GM19239 (cell line): ENCODE results near the gene WDR33.

ENCODE experiments used
- DNase-seq: peaks from one replicate; pipeline ENCODE4 v3.0.0; 2011; ENCODE audit warnings: low spot score; ENCODE audit not compliant: insufficient read length
- FAIRE-seq: peaks from 2 replicates; lab custom pipeline; 2011; peaks lifted over from hg19 to GRCh38; lab: Jason Lieb, UNC

WDR33 gene

GRCh38 chr2:127661072-127661649, 149.8 kb downstream of the WDR33 start:
- DNase-seq = no peak
- FAIRE-seq = no peak

- no peak for FAIRE-seq
- no peak for DNase-seq
Observed at GRCh38 chr2:127660291-127660578, 150.7 kb downstream of the WDR33 start.

DNA sequence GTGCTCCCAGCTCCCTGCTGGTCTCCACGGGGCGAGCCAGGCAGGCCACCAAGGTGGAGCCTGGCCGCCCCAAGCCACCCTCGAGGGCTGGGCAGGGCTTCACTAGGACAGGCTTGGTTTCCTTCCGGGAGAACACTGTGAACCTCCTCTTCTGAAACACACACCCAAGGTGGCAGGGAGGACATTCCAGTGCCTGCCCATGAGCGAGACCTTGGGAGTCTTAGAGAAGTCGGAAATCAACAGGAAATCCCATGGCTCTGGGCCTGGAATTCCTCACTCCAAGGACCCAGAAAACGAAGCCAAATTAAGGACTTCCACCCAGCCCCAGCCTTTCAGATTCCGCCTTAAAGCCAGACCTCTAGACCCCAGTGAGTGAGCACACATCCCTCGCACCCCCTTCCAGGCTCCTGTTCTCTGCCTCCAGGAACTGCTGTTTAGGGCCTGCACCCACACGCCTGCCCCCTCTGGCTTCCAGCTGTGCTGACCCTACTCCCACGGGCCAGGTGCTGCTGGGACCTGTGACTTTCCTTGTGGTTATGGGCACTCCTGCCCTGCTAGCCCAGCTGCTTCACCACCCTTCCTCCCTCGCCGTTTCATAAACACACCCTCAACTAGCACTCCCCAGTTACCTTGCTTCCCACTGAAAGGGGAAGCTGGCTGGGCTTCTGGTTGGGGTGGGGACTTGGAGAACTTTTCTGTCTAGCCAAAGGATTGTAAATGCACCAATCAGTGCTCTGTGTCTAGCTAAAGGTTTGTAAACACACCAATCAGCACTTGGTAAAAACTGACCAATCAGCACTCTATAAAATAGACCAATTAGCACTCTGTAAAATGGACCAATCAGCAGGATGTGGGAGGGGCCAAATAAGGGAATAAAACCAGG, 151.3 kb downstream of the WDR33 start:
- no peak for DNase-seq
- no peak for FAIRE-seq

- no peak for FAIRE-seq
- DNase-seq = no peak
Observed at GRCh38 chr2:127658641-127659407, 152.1 kb downstream of the WDR33 start.

DNA sequence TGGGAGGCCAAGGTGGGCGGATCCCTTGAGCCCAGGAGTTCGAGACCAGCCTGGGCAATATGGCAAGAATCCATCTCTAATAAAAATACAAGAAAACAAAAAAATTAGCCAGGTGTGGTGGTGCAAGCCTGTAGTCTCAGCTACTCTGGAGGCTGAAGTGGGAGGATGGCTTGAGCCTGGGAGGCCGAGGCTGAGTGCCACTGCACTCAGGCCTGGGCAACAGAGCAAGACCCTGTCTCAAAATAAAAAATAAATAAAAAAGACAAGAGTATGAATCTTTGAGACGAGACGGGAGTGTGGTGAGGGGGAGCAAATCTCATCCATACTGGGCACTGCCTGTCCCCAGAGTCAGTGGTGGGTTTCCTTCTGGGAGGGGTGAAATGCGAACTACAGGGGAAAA, 152.8 kb downstream of the WDR33 start:
- no peak for FAIRE-seq

GRCh38 chr2:127657232-127657595, 153.8 kb downstream of the WDR33 start:
- FAIRE-seq (no peak), DNase-seq (no peak)

More for the DNA sequence above, 152.8 kb downstream of the WDR33 start:
- DNase-seq = no peak

- DNase-seq = no peak
- no peak for FAIRE-seq
Observed at GRCh38 chr2:127656569-127657231, 154.3 kb downstream of the WDR33 start.

GRCh38 chr2:127655209-127656073, 155.5 kb downstream of the WDR33 start:
- DNase-seq (no peak), FAIRE-seq (no peak)

GRCh38 chr2:127654838-127655175, 156.2 kb downstream of the WDR33 start:
- no peak for FAIRE-seq
- no peak for DNase-seq

GRCh38 chr2:127654084-127654837, 156.7 kb downstream of the WDR33 start:
- FAIRE-seq (no peak), DNase-seq (no peak)

DNA sequence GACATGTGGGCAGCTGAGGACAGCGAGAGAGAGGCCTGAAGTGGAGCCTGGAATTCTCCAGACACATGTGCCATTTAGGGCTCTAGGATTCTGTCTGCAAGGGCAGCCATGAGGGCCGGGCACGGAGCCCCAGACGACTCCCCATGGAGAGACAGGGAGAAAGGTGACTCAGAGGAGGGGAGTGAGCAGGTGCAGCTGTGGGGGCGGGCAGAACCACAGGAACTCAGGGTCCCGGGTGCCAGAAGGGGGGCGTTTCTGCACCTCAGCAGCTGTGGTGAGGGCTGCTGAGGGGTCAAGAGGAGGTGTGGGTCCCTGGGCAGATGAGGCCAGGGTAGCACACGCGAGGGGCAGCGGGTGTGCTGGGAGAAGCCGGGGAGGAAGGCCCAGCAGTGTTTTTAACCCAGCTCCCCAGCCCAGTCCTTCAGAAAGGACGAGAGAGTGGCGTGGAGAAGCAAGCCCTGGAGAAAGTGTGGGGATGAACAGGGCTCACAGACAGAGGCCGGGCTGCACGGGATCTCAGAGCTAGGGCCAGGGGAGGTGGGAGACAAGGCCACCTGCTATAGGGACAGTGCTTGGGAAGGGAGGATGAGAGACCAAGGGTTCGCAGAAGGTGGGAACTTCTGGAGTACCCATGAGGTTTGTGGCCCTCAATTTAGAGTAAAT, 157.4 kb downstream of the WDR33 start:
- no peak for FAIRE-seq

DNA sequence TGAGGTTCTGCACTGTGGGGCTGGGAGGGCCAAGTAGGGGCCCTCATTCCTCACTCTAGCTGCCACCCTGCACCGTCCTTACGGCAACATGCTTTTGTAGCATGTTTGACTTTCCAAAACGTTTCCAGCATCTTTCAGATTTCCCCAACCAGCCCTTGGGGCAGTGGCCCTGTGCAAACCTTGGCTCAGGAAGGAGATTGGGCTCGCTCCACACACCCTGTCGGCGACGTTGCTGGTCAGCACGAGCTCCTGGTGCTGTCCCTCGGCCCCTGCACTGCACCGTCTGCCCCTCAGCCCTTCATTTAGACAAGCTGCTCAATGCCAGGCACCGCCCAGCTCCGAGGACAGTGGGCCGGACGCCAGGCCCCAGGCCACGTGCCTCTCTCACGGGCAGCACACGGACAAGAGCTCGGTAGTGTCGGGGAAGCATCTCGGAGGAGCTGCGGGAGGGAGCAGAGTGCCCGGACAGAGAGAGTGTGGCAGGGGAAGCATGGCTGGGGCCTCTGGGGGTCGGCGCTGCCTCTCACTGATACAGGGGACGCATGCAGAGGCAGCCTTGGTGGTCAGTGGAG, 158.1 kb downstream of the WDR33 start:
- FAIRE-seq (no peak), DNase-seq (no peak)

More for the DNA sequence above, 157.4 kb downstream of the WDR33 start:
- DNase-seq = no peak

- DNase-seq (no peak), FAIRE-seq (no peak)
Observed at GRCh38 chr2:127651971-127652550, 158.9 kb downstream of the WDR33 start.

- FAIRE-seq (no peak), DNase-seq (no peak)
Observed at GRCh38 chr2:127651381-127651809, 159.6 kb downstream of the WDR33 start.
